ENCODE measurements around the gene NLRC4. TPM values are rescaled to one million over a fixed set of nuclear protein-coding genes. Genes with fewer than 3 reads are reported as not detected.

Gene NLRC4
- total and polyA plus RNA-seq, 10 of the 15 experiments (the other 5 are each of a cell fraction or from before 2014, with no cell fraction given), result 0.01 to 0.58 (median 0.40) TPM

DNA sequence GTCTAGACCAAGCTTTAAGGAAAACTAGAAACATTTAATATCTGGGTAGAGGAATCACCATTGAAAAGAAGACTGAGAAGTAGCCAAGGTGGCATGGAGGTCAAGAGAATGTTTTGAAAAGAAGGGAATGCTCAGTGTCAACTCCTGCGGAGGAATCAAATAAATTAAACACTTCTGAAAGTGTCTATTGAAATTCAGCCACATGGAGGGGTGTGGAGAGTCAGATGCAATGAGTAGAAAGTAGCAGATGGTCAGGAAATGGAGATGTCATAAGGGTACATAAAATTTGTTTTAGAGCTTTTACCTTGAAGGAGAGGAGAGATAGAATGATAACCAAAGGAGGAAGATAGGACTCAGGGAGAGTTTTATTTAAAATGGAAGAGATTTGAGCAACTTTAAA lies 35.1 kb downstream of the NLRC4 start:
- ChIA-PET POLR2A (no interaction called here), SMC1A (ENCODE audit: uncharacterized antibody, unreplicated experiment) (no interaction called here), CTCF (no interaction called here), RAD21 (ENCODE audit: unreplicated experiment) (interaction anchor here (1.1 kb wide), 1 partner anchor 10 kb away, joined by 3 read pairs; no protein-coding TSS in a partner anchor)
- WGBS (ENCODE audit: insufficient coverage, insufficient replicate concordance, low lambda C conversion rate, missing lambda C conversion rate), result 100% methylated on average over 1 of the region's 1 CpG
- intact Hi-C loops (cut with micrococcal nuclease; ENCODE audit: unreplicated experiment), result no loop called here
- H3K79me2 ChIP-seq (ENCODE audit: control insufficient read depth, insufficient read depth, low read length), result no peaks in the 10 kb centered on the region
- no peaks in the 10 kb centered on the region for H4K20me1 ChIP-seq (ENCODE audit: control insufficient read depth, insufficient read depth)
- TSS peak; percentile 31 for BruUV-seq (replicated peaks)
- no peak overlapping the region for H3K4me2 ChIP-seq (ENCODE audit: control insufficient read depth, insufficient read depth)
- no peak for FAIRE-seq
- H3K27ac ChIP-seq (ENCODE audit: control insufficient read depth, insufficient read depth), result no peak overlapping the region
- H3K4me1 ChIP-seq (ENCODE audit: control insufficient read depth, insufficient read depth, low read length), result no peaks in the 10 kb centered on the region
- H3K4me3 ChIP-seq, result no peak overlapping the region
- no peak for ATAC-seq
- no peaks in the 10 kb centered on the region for H3K27me3 ChIP-seq (replicated peaks in 1 of 2; ENCODE audit: control insufficient read depth in 2 of 2, insufficient read depth in 2 of 2, low read length in 1 of 2)
- no peak for DNase-seq (ENCODE audit: low read depth, low spot score)
- in situ Hi-C loops (cut with MboI), result no loop called here
- 0 out of 4 replicates have a peak, but pooled peaks cover 0 to 2% of the 10 kb centered on the region in 2 experiments for H3K36me3 ChIP-seq (ENCODE audit: control insufficient read depth in 2 of 2, insufficient read depth in 2 of 2, low read length in 1 of 2)
- H2AFZ ChIP-seq (ENCODE audit: control insufficient read depth, low read depth, low read length), result no peak overlapping the region
- no peak overlapping the region for H3K9ac ChIP-seq (ENCODE audit: control insufficient read depth, insufficient read depth, low read length)
- TF ChIP-seq SMAD5 (IDR thresholded peaks at IDR 0.05; ENCODE audit: low read depth), result no peak
- TF ChIP-seq, protein P1, sequence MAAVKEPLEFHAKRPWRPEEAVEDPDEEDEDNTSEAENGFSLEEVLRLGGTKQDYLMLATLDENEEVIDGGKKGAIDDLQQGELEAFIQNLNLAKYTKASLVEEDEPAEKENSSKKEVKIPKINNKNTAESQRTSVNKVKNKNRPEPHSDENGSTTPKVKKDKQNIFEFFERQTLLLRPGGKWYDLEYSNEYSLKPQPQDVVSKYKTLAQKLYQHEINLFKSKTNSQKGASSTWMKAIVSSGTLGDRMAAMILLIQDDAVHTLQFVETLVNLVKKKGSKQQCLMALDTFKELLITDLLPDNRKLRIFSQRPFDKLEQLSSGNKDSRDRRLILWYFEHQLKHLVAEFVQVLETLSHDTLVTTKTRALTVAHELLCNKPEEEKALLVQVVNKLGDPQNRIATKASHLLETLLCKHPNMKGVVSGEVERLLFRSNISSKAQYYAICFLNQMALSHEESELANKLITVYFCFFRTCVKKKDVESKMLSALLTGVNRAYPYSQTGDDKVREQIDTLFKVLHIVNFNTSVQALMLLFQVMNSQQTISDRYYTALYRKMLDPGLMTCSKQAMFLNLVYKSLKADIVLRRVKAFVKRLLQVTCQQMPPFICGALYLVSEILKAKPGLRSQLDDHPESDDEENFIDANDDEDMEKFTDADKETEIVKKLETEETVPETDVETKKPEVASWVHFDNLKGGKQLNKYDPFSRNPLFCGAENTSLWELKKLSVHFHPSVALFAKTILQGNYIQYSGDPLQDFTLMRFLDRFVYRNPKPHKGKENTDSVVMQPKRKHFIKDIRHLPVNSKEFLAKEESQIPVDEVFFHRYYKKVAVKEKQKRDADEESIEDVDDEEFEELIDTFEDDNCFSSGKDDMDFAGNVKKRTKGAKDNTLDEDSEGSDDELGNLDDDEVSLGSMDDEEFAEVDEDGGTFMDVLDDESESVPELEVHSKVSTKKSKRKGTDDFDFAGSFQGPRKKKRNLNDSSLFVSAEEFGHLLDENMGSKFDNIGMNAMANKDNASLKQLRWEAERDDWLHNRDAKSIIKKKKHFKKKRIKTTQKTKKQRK (IDR thresholded peaks at IDR 0.05; ENCODE audit: low read depth, low read length), result no peak
- TF ChIP-seq EGR1 (IDR thresholded peaks at IDR 0.05; ENCODE audit: borderline replicate concordance in 1 of 2, low read depth in 2 of 2, low read length in 2 of 2), result no peak
- TF ChIP-seq MTA3 (IDR thresholded peaks at IDR 0.05; ENCODE audit: borderline replicate concordance, low read length), result no peak
- no peak for TF ChIP-seq ZNF207 (IDR thresholded peaks at IDR 0.05; ENCODE audit: borderline replicate concordance)
- TF ChIP-seq MEF2A (IDR thresholded peaks at IDR 0.05; ENCODE audit: insufficient read depth, low read depth, low read length), result no peak
- no peak for TF ChIP-seq IRF4 (IDR thresholded peaks at IDR 0.05; ENCODE audit: low read depth, low read length)
- TF ChIP-seq LARP7 (IDR thresholded peaks at IDR 0.05), result no peak
- TF ChIP-seq MXI1 (IDR thresholded peaks at IDR 0.05; ENCODE audit: low read depth, low read length), result no peak
- no peak for TF ChIP-seq ZNF274 (IDR thresholded peaks at IDR 0.05; ENCODE audit: insufficient read depth, insufficient read length)
- TF ChIP-seq SUZ12 (IDR thresholded peaks at IDR 0.05; ENCODE audit: unreplicated experiment), result no peak
- TF ChIP-seq RELA (IDR thresholded peaks at IDR 0.05; ENCODE audit: borderline replicate concordance, partially characterized antibody), result no peak
- TF ChIP-seq YY1 (IDR thresholded peaks at IDR 0.05; ENCODE audit: low read depth, low read length), result no peak
- TF ChIP-seq POLR2AphosphoS5 (IDR thresholded peaks at IDR 0.05; ENCODE audit: low read length), result no peak
- TF ChIP-seq TCF3 (IDR thresholded peaks at IDR 0.05; ENCODE audit: borderline replicate concordance, insufficient read depth, low read depth, low read length), result no peak
- TF ChIP-seq RAD51 (IDR thresholded peaks at IDR 0.05), result no peak
- TF ChIP-seq CHD1 (IDR thresholded peaks at IDR 0.05; ENCODE audit: low read depth, low read length), result no peak
- no peak for TF ChIP-seq KAT2A (conservative IDR thresholded peaks at IDR 0.05; ENCODE audit: control insufficient read depth, low read depth, low read length)
- no peak for TF ChIP-seq SIN3A (IDR thresholded peaks at IDR 0.05; ENCODE audit: low read depth, low read length)
- no peaks in the 10 kb centered on the region for H3K9me3 ChIP-seq (replicated peaks; ENCODE audit: control insufficient read depth, insufficient read depth, low read length)
